Nephron (organoid): ENCODE measurements around the gene PRDM7.
"Not testable (repeated sequence)": the region's sequence is repeated elsewhere in the genome, so short reads cannot be mapped to it uniquely, and the experiment has no call there.

ENCODE experiments used
- H3K27ac Mint-ChIP-seq, 3 experiments: 2 replicates each; pipeline ENCODE4 v1.8.0; 2020; ENCODE audit warnings: mixed read lengths in 3 of 3, mild to moderate bottlenecking in 2 of 3, moderate library complexity in 1 of 3
- H3K27me3 Mint-ChIP-seq: 2 replicates; pipeline ENCODE4 v1.8.0; 2021; ENCODE audit warnings: low read depth, mild to moderate bottlenecking, moderate library complexity, mixed read lengths
- H3K36me3 Mint-ChIP-seq: 2 replicates; pipeline ENCODE4 v1.8.0; 2020; ENCODE audit warnings: low read depth, mixed read lengths
- H3K4me1 Mint-ChIP-seq: 2 replicates; pipeline ENCODE4 v1.8.0; 2020; ENCODE audit warnings: mixed read lengths
- H3K4me3 Mint-ChIP-seq, 3 experiments: 2 replicates each; pipeline ENCODE4 v1.8.0; 2020; ENCODE audit warnings: mild to moderate bottlenecking in 3 of 3, mixed read lengths in 3 of 3, moderate library complexity in 2 of 3
- H3K9me3 Mint-ChIP-seq: 2 replicates; pipeline ENCODE4 v1.8.0; 2020; ENCODE audit warnings: mixed read lengths
- TF ChIP-seq, protein P1 (sequence below), 3 experiments: fragments of 200-600 bp; sonication (generic); IDR thresholded peaks; one replicate each; pipeline ENCODE4 v1.5.0; 2021; ENCODE audit warnings: antibody characterized with exemption in 3 of 3; ENCODE audit not compliant: unreplicated experiment in 3 of 3

Gene PRDM7

DNA sequence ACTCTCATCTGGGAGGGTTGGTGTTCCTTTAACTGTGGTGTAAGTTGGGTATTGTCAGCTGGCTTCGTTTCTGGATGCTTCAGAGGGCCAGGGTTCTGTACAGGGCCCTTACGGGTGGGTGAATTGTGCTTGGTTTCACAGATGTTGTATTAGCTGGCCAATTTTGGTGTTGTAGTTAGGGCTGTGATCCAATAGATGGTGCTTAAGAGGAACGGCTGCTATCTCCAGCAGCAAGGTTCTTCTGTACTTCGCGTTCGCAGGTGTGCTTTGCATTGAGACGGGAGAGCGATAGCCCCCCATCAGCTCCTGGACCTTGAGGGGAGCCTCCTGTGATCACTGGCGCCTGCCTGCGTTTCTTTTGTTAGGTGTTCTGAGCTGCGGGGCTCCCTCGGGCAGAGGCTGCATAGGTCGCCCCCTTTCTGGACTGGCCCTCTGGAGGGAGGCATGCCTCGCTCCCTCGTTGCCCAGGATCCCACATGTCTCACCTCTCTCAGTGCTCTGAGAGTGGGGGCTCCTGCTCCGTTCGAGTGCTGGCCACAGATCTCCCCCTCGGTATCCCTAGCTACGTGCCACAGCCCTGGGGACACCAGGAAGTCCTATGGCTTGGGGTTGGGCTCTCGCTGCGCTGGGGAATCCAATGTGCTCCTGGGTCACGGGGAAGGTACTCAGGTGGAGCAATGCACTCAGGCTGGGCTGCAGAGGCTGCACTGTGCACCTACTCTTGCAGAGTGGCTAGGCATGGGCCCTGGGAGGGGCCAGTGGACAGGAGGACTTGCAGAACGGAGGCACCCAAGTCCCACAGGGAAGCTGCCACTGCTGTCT lies 837 bp upstream of the PRDM7 start:
- H3K27ac Mint-ChIP-seq = peak overlapping the region; percentile 61 to 89 (median 63)
- TF ChIP-seq, protein P1, sequence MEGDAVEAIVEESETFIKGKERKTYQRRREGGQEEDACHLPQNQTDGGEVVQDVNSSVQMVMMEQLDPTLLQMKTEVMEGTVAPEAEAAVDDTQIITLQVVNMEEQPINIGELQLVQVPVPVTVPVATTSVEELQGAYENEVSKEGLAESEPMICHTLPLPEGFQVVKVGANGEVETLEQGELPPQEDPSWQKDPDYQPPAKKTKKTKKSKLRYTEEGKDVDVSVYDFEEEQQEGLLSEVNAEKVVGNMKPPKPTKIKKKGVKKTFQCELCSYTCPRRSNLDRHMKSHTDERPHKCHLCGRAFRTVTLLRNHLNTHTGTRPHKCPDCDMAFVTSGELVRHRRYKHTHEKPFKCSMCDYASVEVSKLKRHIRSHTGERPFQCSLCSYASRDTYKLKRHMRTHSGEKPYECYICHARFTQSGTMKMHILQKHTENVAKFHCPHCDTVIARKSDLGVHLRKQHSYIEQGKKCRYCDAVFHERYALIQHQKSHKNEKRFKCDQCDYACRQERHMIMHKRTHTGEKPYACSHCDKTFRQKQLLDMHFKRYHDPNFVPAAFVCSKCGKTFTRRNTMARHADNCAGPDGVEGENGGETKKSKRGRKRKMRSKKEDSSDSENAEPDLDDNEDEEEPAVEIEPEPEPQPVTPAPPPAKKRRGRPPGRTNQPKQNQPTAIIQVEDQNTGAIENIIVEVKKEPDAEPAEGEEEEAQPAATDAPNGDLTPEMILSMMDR (IDR thresholded peaks at IDR 0.05; ENCODE audit: unreplicated experiment in 3 of 3) = peak in 1 of 3 experiments; percentile 16
- peaks cover 71% of the 10 kb centered on the region for H3K27me3 Mint-ChIP-seq
- peaks cover 11% of the 10 kb centered on the region for H3K4me1 Mint-ChIP-seq
- no peaks in the 10 kb centered on the region for H3K36me3 Mint-ChIP-seq
- peak overlapping the region; percentile 74 to 86 (median 86) for H3K4me3 Mint-ChIP-seq
- H3K9me3 Mint-ChIP-seq = no peaks in the 10 kb centered on the region

DNA sequence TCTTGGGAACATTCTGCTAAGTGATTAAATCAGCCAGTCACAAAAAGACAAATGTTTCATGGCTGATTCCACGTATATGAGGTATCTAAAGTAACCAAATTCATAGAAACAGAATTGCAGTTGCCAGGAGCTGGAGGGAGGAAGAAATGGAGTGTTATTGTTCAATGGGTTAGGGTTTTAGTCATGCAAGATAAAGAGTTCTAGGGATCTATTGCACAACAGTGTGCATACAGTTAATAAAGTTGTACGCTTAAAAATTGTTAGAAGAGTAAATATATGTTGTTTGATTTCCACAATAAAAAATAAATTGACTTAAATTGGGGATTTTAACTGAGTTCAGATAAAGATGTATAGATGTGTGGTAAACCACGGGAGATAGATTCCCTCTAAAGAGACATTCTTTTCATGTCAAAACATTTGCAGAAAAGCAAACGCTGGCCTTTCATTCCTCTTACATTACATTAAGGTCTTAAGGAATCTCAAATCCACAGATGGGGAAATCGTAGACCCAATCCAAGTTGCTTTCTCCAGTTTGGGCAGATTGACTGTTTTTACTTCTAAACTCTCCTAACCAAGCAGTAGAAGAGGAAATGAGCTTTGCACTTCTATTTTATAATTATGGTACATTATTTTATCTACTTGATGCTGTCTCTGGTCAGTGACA lies 4.6 kb downstream of the PRDM7 start:
- H3K4me3 Mint-ChIP-seq = no peak overlapping the region
- TF ChIP-seq, protein P1 (IDR thresholded peaks at IDR 0.05; ENCODE audit: unreplicated experiment in 3 of 3) = no peak
- peaks cover 6% of the 10 kb centered on the region for H3K9me3 Mint-ChIP-seq
- peaks cover 2% of the 10 kb centered on the region for H3K4me1 Mint-ChIP-seq
- no peak overlapping the region for H3K27ac Mint-ChIP-seq
- peaks cover 38% of the 10 kb centered on the region for H3K27me3 Mint-ChIP-seq
- no peaks in the 10 kb centered on the region for H3K36me3 Mint-ChIP-seq

GRCh38 chr16:90070440-90070839 lies 6.7 kb downstream of the PRDM7 start:
- Mint-ChIP-seq H3K27me3 (peaks cover 20% of the 10 kb centered on the region), H3K27ac (no peak overlapping the region), H3K4me1 (no peaks in the 10 kb centered on the region), H3K36me3 (no peaks in the 10 kb centered on the region), H3K9me3 (peaks cover 6% of the 10 kb centered on the region), H3K4me3 (no peak overlapping the region)
- TF ChIP-seq, protein P1 (IDR thresholded peaks at IDR 0.05; ENCODE audit: unreplicated experiment in 3 of 3) = no peak

GRCh38 chr16:90061437-90061836 lies 15.7 kb downstream of the PRDM7 start:
- H3K36me3 Mint-ChIP-seq = no peaks in the 10 kb centered on the region
- H3K4me1 Mint-ChIP-seq = no peaks in the 10 kb centered on the region
- no peak overlapping the region for H3K4me3 Mint-ChIP-seq
- peaks cover 17% of the 10 kb centered on the region for H3K9me3 Mint-ChIP-seq
- H3K27me3 Mint-ChIP-seq = peaks cover 38% of the 10 kb centered on the region
- TF ChIP-seq, protein P1 (IDR thresholded peaks at IDR 0.05; ENCODE audit: unreplicated experiment in 3 of 3) = no peak
- no peak overlapping the region for H3K27ac Mint-ChIP-seq

GRCh38 chr16:90057738-90058173 lies 19.4 kb downstream of the PRDM7 start:
- TF ChIP-seq, protein P1 (IDR thresholded peaks at IDR 0.05; ENCODE audit: unreplicated experiment in 3 of 3) = no peak
- Mint-ChIP-seq H3K4me3 (no peak overlapping the region), H3K9me3 (peaks cover 38% of the 10 kb centered on the region), H3K36me3 (peaks cover 12% of the 10 kb centered on the region), H3K27ac (no peak overlapping the region), H3K4me1 (no peaks in the 10 kb centered on the region), H3K27me3 (peaks cover 30% of the 10 kb centered on the region)

DNA sequence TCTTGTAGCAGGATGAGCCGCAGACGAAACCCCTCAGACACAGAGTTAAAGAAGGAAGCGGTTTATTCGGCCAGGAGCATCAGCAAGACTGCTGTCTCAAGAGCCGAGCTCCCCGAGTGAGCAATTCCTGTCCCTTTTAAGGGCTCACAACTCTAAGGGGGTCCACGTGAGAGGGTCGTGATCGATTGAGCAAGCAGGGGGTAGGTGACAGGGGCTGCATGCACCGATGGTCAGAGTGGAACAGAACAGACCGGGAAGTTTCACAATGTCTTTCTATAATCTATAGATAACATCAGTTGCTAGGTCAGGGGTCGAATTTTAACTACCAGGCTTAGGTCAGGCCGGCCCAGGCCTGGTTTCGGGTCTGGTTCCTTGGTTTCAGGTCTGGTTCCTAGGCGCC lies 20.6 kb downstream of the PRDM7 start:
- H3K27me3 Mint-ChIP-seq = peaks cover 30% of the 10 kb centered on the region
- H3K9me3 Mint-ChIP-seq = peaks cover 42% of the 10 kb centered on the region
- H3K36me3 Mint-ChIP-seq = peaks cover 12% of the 10 kb centered on the region
- H3K4me3 Mint-ChIP-seq, H3K4me1 Mint-ChIP-seq, H3K27ac Mint-ChIP-seq: not testable (repeated sequence)
